IMR-90 (cell line): Measurements from ENCODE around the gene ZSCAN12. TPM values are rescaled to one million over a fixed set of nuclear protein-coding genes. Genes with fewer than 3 reads are reported as not detected.

Experiments
- ATAC-seq: fragments of 200-7000 bp; cut with Tn5 transposase; 2 replicates; pipeline ENCODE4 v1.9.1; 2020; ENCODE audit warnings: low read depth, mild to moderate bottlenecking, moderate library complexity
- BruUV-seq: library from RNA; stranded (reverse); fragments of 400-500 nt; replicated peaks from 2 replicates; lab custom pipeline; 2021; lab: Mats Ljungman, UMichigan
- CTCF ChIA-PET: fragments of 300-600 bp; formaldehyde crosslinking; extraction: SDS; loops from one replicate; lab custom pipeline; 2021; ENCODE audit warnings: antibody characterized with exemption; lab: Yijun Ruan, JAX
- POLR2A ChIA-PET: fragments of 300-600 bp; sonication (Branson Sonifier 250); formaldehyde crosslinking; loops from one replicate; lab custom pipeline; 2022; ENCODE audit warnings: antibody characterized with exemption; ENCODE audit not compliant: unreplicated experiment; lab: Charles Lee
- DNase-seq: peaks from one replicate; pipeline ENCODE4 v3.0.0; 2013
- H2AFZ ChIP-seq: replicated peaks from 2 replicates; pipeline ENCODE3; 2013; ENCODE audit warnings: low read length, mild to moderate bottlenecking; ENCODE audit not compliant: poor library complexity
- H2AK5ac ChIP-seq: 2 replicates; pipeline ENCODE4 v1.6.1; 2013; ENCODE audit warnings: low read depth, low read length, inconsistent platforms
- H2AK9ac ChIP-seq: replicated peaks from 2 replicates; pipeline ENCODE3; 2013; ENCODE audit warnings: mild to moderate bottlenecking, low read depth, low read length, moderate library complexity; ENCODE audit not compliant: poor library complexity
- H2BK120ac ChIP-seq: 2 replicates; pipeline ENCODE4 v1.6.1; 2013; ENCODE audit warnings: low read depth, low read length, inconsistent platforms
- H2BK15ac ChIP-seq: 3 replicates; pipeline ENCODE4 v1.6.1; 2013; ENCODE audit warnings: low read depth, low read length, inconsistent platforms
- H2BK20ac ChIP-seq: 2 replicates; pipeline ENCODE4 v1.6.1; 2013; ENCODE audit warnings: low read depth, mild to moderate bottlenecking, inconsistent platforms, low read length, moderate library complexity
- H2BK5ac ChIP-seq: 2 replicates; pipeline ENCODE4 v1.6.1; 2013; ENCODE audit warnings: mild to moderate bottlenecking, low read depth, low read length, inconsistent platforms; ENCODE audit not compliant: poor library complexity, severe bottlenecking
- H3K14ac ChIP-seq: replicated peaks from 2 replicates; pipeline ENCODE4 v1.6.1; 2013; ENCODE audit warnings: low read depth, low read length, inconsistent platforms
- H3K18ac ChIP-seq: 2 replicates; pipeline ENCODE4 v1.6.1; 2013; ENCODE audit warnings: low read depth, low read length, control low read depth
- H3K23ac ChIP-seq: 2 replicates; pipeline ENCODE4 v1.6.1; 2013; ENCODE audit warnings: low read depth, low read length, inconsistent platforms
- H3K27ac ChIP-seq: 2 replicates; pipeline ENCODE4 v1.5.1; 2013; ENCODE audit warnings: mild to moderate bottlenecking, control low read depth, low read length; ENCODE audit not compliant: insufficient read depth
- H3K27me3 ChIP-seq: 2 replicates; pipeline ENCODE4 v1.6.1; 2013; ENCODE audit warnings: low read length; ENCODE audit not compliant: control insufficient read depth, insufficient read depth
- H3K36me3 ChIP-seq: 2 replicates; pipeline ENCODE4 v1.6.1; 2013; ENCODE audit warnings: low read length, mixed read lengths; ENCODE audit not compliant: control insufficient read depth, insufficient read depth
- H3K4ac ChIP-seq: 2 replicates; pipeline ENCODE4 v1.6.1; 2013; ENCODE audit warnings: low read depth, low read length, inconsistent platforms
- H3K4me1 ChIP-seq: 2 replicates; pipeline ENCODE4 v1.6.1; 2013; ENCODE audit warnings: low read length, mixed read lengths; ENCODE audit not compliant: control insufficient read depth, insufficient read depth
- H3K4me2 ChIP-seq: 2 replicates; pipeline ENCODE4 v1.6.1; 2013; ENCODE audit warnings: low read depth, mild to moderate bottlenecking, control low read depth, low read length, moderate library complexity
- H3K4me3 ChIP-seq: 2 replicates; pipeline ENCODE4 v1.5.1; 2013; ENCODE audit warnings: low read depth, mild to moderate bottlenecking, control low read depth, low read length, moderate library complexity; ENCODE audit not compliant: insufficient read depth
- H3K56ac ChIP-seq: 2 replicates; pipeline ENCODE4 v1.6.1; 2013; ENCODE audit warnings: low read length, inconsistent platforms; ENCODE audit not compliant: insufficient read depth; ENCODE audit errors: extremely low read depth
- H3K79me1 ChIP-seq, 2 experiments: 2 replicates each; pipeline ENCODE4 v1.6.1; 2013; ENCODE audit warnings: low read length in 2 of 2, inconsistent platforms in 1 of 2, low read depth in 1 of 2
- H3K9ac ChIP-seq: 2 replicates; pipeline ENCODE4 v1.6.1; 2013; ENCODE audit warnings: low read depth, low read length, control low read depth
- H3K9me1 ChIP-seq: 2 replicates; pipeline ENCODE4 v1.6.1; 2013; ENCODE audit warnings: low read length, inconsistent platforms; ENCODE audit not compliant: insufficient read depth
- H3K9me3 ChIP-seq: 2 replicates; pipeline ENCODE4 v1.6.1; 2013; ENCODE audit warnings: low read length; ENCODE audit not compliant: control insufficient read depth, insufficient read depth
- H4K20me1 ChIP-seq: 2 replicates; pipeline ENCODE4 v1.6.1; 2013; ENCODE audit warnings: low read length, inconsistent platforms; ENCODE audit not compliant: insufficient read depth
- H4K5ac ChIP-seq: 2 replicates; pipeline ENCODE4 v1.6.1; 2013; ENCODE audit warnings: mild to moderate bottlenecking, low read depth, low read length, control low read depth
- H4K8ac ChIP-seq, 2 experiments: 2 replicates each; pipeline ENCODE4 v1.6.1; 2013; ENCODE audit warnings: low read depth in 2 of 2, low read length in 2 of 2, control low read depth in 1 of 2, inconsistent platforms in 1 of 2
- H4K91ac ChIP-seq: 2 replicates; pipeline ENCODE4 v1.6.1; 2013; ENCODE audit warnings: low read depth, low read length, inconsistent platforms; ENCODE audit not compliant: insufficient read depth
- CTCF ChIP-seq: conservative IDR thresholded peaks from 2 replicates; pipeline ENCODE4 v1.5.1; 2012; ENCODE audit warnings: mild to moderate bottlenecking, low read depth, low read length, improper control_type of control experiment
- MXI1 ChIP-seq: IDR thresholded peaks from 2 replicates; pipeline ENCODE4 v1.6.1; 2012; ENCODE audit warnings: low read depth, mild to moderate bottlenecking, low read length, moderate library complexity, borderline replicate concordance
- RFX5 ChIP-seq: IDR thresholded peaks from 2 replicates; pipeline ENCODE4 v1.8.0; 2012; ENCODE audit warnings: low read depth, mild to moderate bottlenecking, low read length, moderate library complexity
- WGBS, 2 experiments: methylation state at CpG; one replicate each; pipeline versions ENCODE4 v1.1.5 to v1.1.7; 2013; ENCODE audit warnings: missing lambda C conversion rate in 2 of 2; ENCODE audit not compliant: insufficient read length in 1 of 2; ENCODE audit errors: extremely low coverage in 2 of 2; 5-methylcytosine and 5-hydroxymethylcytosine counted together
- dilution Hi-C: fragments of 300-500 bp; cut with HindIII; formaldehyde crosslinking; loops from one replicate; pipeline ENCODE4 v1.14.3; 2018; ENCODE audit warnings: low sequenced_read_pairs; ENCODE audit not compliant: unreplicated experiment
- in situ Hi-C: fragments of 300-500 bp; cut with MboI; formaldehyde crosslinking; loops from 3 replicates; pipeline ENCODE4 v1.14.3; 2019; ENCODE audit warnings: low sequenced_read_pairs, inconsistent platforms, mixed read lengths
- intact Hi-C: fragments of 100-400 bp; cut with micrococcal nuclease; formaldehyde crosslinking; loops from 2 replicates; pipeline ENCODE4 v1.10.0; 2022
- polyA plus RNA-seq, 3 experiments: library from polyadenylated mRNA; depleted of rRNA; stranded (reverse); fragments of >200 nt; gene quantifications; 2 replicates each; pipeline ENCODE4 v1.2.3, GENCODE V29; 2012; ENCODE audit warnings: low replicate concordance in 1 of 3
- total RNA-seq: library from RNA; depleted of rRNA; stranded (reverse); fragments of >200 nt; gene quantifications from 2 replicates; pipeline ENCODE4 v1.2.3, GENCODE V29; 2012

ZSCAN12 gene
- total and polyA plus RNA-seq, 2 of the 4 experiments (the other 2 are of a cell fraction) = 2.0 to 6.5 TPM

- Histone ChIP-seq H4K91ac (no peak overlapping the region), H3K36me3 (0 out of 2 replicates have a peak, but pooled peaks cover 2% of the 10 kb centered on the region), H2AK9ac (no peak overlapping the region), H3K9me3 (no peaks in the 10 kb centered on the region), H2BK15ac (no peak overlapping the region), H4K8ac (no peak overlapping the region), H3K56ac (no peak overlapping the region), H2BK20ac (no peak overlapping the region), H3K4me2 (no peak overlapping the region), H3K9ac (no peak overlapping the region), H3K4me3 (no peak overlapping the region), H3K9me1 (no peaks in the 10 kb centered on the region), H2BK5ac (no peak overlapping the region), H3K4me1 (no peaks in the 10 kb centered on the region), H3K79me1 (no peaks in the 10 kb centered on the region; a peak in 1 of 4 replicates), H3K27me3 (no peaks in the 10 kb centered on the region), H4K20me1 (no peaks in the 10 kb centered on the region), H3K14ac (no peak overlapping the region), H2BK120ac (no peak overlapping the region), H2AK5ac (no peak overlapping the region), H3K23ac (no peak overlapping the region), H2AFZ (no peak overlapping the region), H3K18ac (no peak overlapping the region), H4K5ac (no peak overlapping the region), H3K4ac (no peak overlapping the region), H3K27ac (no peak overlapping the region)
- no peak for TF ChIP-seq MXI1
- TF ChIP-seq RFX5 = no peak
- TF ChIP-seq CTCF = no peak
- ATAC-seq (no peak), DNase-seq (no peak)
- no TSS peak for BruUV-seq
- 84% methylated on average over 6 of the region's 9 CpGs; no CpG with 5 or more reads in 1 of the 2 experiments for WGBS, 2 experiments
- intact Hi-C loops (no loop called here), in situ Hi-C loops (no loop called here), dilution Hi-C loops (no loop called here)
- ChIA-PET POLR2A (interaction anchor here (0.7 kb wide), 1 partner anchor 232 kb away, joined by 3 read pairs; no protein-coding TSS in a partner anchor), CTCF (interaction anchor here (0.6 to 1.1 kb wide), 5 partner anchors 10 to 244 kb away, joined by 4 to 6 read pairs (median 4); no protein-coding TSS in a partner anchor)
These were observed 27.7 kb downstream of the ZSCAN12 start for GRCh38 chr6:28371706-28372451.
